ENCODE results near the gene DDX5. TPM values are rescaled to one million over a fixed set of nuclear protein-coding genes. Genes with fewer than 3 reads are reported as not detected.
"Not testable (repeated sequence)": the region's sequence is repeated elsewhere in the genome, so short reads cannot be mapped to it uniquely, and the experiment has no call there.

DDX5 gene
- total and polyA plus RNA-seq, 9 donors = 216 to 494 (median 418) TPM

DNA sequence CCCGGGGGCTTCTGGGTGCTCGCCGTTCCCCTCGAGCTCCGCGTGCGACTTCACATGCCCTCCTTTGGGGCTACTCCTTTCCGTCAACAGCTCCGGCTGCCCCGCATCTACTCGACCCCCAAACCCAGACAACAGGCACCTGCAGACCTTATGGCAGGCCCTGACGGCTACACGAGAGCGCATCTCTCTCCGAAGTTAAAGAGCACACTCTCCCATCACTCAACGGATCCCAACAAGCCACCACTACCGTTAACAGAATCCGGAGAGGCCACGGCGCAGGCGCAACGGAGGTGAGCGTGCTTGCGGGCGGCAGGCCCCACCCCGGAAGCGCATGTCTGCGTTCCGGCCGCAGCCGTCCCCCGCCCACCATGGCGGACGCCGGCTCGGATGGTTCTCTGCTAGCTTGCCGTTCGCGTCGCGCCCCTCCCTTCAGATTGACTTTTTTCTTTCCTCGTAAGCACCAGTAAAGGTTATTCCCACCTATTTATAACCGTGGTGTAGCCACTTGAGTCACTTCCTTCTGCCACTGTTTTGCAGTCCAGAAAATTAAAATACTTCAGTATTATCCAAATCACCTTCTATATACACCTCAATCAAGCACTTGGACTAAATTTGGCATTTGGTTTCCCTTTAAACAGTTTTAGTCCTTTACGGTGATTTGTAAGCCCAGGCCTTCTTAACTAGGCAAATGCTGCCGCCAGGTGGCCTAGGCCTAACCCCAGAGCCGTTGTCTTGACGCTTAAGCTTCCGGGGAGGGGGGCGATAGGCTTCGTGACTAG is 9.1 kb downstream of the DDX5 start, which contains the start of gene POLG2:
POLG2 (minus strand) TSS at position 269 of the 779 bp plus-strand sequence; CDS start at position 183, 86 bp downstream.
- H3K36me3 ChIP-seq (ENCODE audit: control insufficient read depth, insufficient read depth, low read length) = peaks cover 42% of the 10 kb centered on the region
- no peaks in the 10 kb centered on the region for H3K9me3 ChIP-seq (replicated peaks; ENCODE audit: control insufficient read depth, low read depth, low read length)
- under 1% methylated on average over 39 of the region's 50 CpGs for WGBS (ENCODE audit: insufficient coverage)

DNA sequence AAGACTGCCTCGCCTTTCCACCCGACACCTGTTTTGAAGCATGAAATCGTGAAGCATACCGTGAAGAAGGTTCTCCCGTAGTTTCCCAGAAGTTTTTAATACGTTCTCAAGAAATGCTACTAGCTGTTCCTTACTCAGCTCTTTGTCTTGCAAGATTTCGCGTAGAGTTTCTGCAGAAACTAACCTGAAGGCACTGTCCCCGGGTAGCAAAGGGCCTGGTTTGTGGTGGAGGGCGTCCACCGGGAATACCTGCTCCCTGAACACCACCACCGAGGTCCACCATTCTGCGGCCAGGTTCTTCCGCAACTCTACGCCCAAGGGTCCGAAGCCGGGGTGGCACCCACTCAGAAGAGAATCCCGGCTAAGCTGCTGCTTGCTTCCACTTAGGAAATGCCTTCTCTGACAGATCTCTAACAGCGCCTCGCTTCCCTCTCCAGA is 9.7 kb downstream of the DDX5 start:
- H3K4me1 ChIP-seq (ENCODE audit: control insufficient read depth, insufficient read depth, low read length) = peaks cover 9% of the 10 kb centered on the region
- 1% methylated on average over 16 of the region's 20 CpGs for WGBS (ENCODE audit: insufficient coverage)
- peak overlapping the region; percentile 96 for H3K27ac ChIP-seq (ENCODE audit: low read length)
- H3K36me3 ChIP-seq (ENCODE audit: control insufficient read depth, insufficient read depth, low read length) = peaks cover 39% of the 10 kb centered on the region
- H3K27me3 ChIP-seq (ENCODE audit: control insufficient read depth, insufficient read depth, low read length) = no peaks in the 10 kb centered on the region
- H3K4me3 ChIP-seq (ENCODE audit: low read length) = peak overlapping the region; percentile 75
- DNase-seq = no peak
- no peaks in the 10 kb centered on the region for H3K9me3 ChIP-seq (replicated peaks; ENCODE audit: control insufficient read depth, low read depth, low read length)

More for the DNA sequence above, 9.1 kb downstream of the DDX5 start, which contains the start of gene POLG2:
- H3K27ac ChIP-seq (ENCODE audit: low read length) = peak within 1 kb of the TSS; percentile 96
- H3K4me3 ChIP-seq (ENCODE audit: low read length) = peak within 1 kb of the TSS; percentile 75
- peaks cover 9% of the 10 kb centered on the region for H3K4me1 ChIP-seq (ENCODE audit: control insufficient read depth, insufficient read depth, low read length)
- peak; percentile 97 for DNase-seq
- no peaks in the 10 kb centered on the region for H3K27me3 ChIP-seq (ENCODE audit: control insufficient read depth, insufficient read depth, low read length)

- 100% methylated on average over 1 of the region's 5 CpGs for WGBS (ENCODE audit: insufficient coverage)
- H3K9me3 ChIP-seq (replicated peaks; ENCODE audit: control insufficient read depth, low read depth, low read length); H3K27ac ChIP-seq (ENCODE audit: low read length); DNase-seq; H3K27me3 ChIP-seq (ENCODE audit: control insufficient read depth, insufficient read depth, low read length); H3K4me1 ChIP-seq (ENCODE audit: control insufficient read depth, insufficient read depth, low read length); H3K4me3 ChIP-seq (ENCODE audit: low read length): not testable (repeated sequence)
- H3K36me3 ChIP-seq (ENCODE audit: control insufficient read depth, insufficient read depth, low read length) = peaks cover 38% of the 10 kb centered on the region
Measured at GRCh38 chr17:64495300-64495699, 10.8 kb downstream of the DDX5 start.

- H3K4me1 ChIP-seq (ENCODE audit: control insufficient read depth, insufficient read depth, low read length) = peaks cover 9% of the 10 kb centered on the region
- H3K4me3 ChIP-seq (ENCODE audit: low read length) = no peak overlapping the region
- no peak for DNase-seq
- WGBS (ENCODE audit: insufficient coverage) = no CpG with 5 or more reads among the region's 2 CpGs
- H3K36me3 ChIP-seq (ENCODE audit: control insufficient read depth, insufficient read depth, low read length) = peaks cover 33% of the 10 kb centered on the region
- H3K9me3 ChIP-seq (replicated peaks; ENCODE audit: control insufficient read depth, low read depth, low read length) = no peaks in the 10 kb centered on the region
- no peaks in the 10 kb centered on the region for H3K27me3 ChIP-seq (ENCODE audit: control insufficient read depth, insufficient read depth, low read length)
- H3K27ac ChIP-seq (ENCODE audit: low read length) = no peak overlapping the region
Measured at GRCh38 chr17:64494121-64494520, 12.0 kb downstream of the DDX5 start.

GRCh38 chr17:64492481-64493109 is 13.5 kb downstream of the DDX5 start:
- H3K36me3 ChIP-seq (ENCODE audit: control insufficient read depth, insufficient read depth, low read length) = peaks cover 30% of the 10 kb centered on the region

GRCh38 chr17:64491994-64492393 is 14.1 kb downstream of the DDX5 start:
- Histone ChIP-seq H3K4me1 (ENCODE audit: control insufficient read depth, insufficient read depth, low read length) (peaks cover 6% of the 10 kb centered on the region), H3K27ac (ENCODE audit: low read length) (no peak overlapping the region), H3K4me3 (ENCODE audit: low read length) (no peak overlapping the region), H3K27me3 (ENCODE audit: control insufficient read depth, insufficient read depth, low read length) (no peaks in the 10 kb centered on the region), H3K36me3 (ENCODE audit: control insufficient read depth, insufficient read depth, low read length) (peaks cover 28% of the 10 kb centered on the region), H3K9me3 (replicated peaks; ENCODE audit: control insufficient read depth, low read depth, low read length) (no peaks in the 10 kb centered on the region)
- no peak for DNase-seq
- WGBS (ENCODE audit: insufficient coverage) = no CpG with 5 or more reads among the region's 3 CpGs

More at GRCh38 chr17:64492481-64493109, 13.5 kb downstream of the DDX5 start:
- Histone ChIP-seq H3K4me1 (ENCODE audit: control insufficient read depth, insufficient read depth, low read length) (peaks cover 9% of the 10 kb centered on the region), H3K4me3 (ENCODE audit: low read length) (no peak overlapping the region), H3K9me3 (replicated peaks; ENCODE audit: control insufficient read depth, low read depth, low read length) (no peaks in the 10 kb centered on the region), H3K27ac (ENCODE audit: low read length) (no peak overlapping the region), H3K27me3 (ENCODE audit: control insufficient read depth, insufficient read depth, low read length) (no peaks in the 10 kb centered on the region)
- no peak for DNase-seq
- WGBS (ENCODE audit: insufficient coverage) = 100% methylated on average over 1 of the region's 6 CpGs

DNA sequence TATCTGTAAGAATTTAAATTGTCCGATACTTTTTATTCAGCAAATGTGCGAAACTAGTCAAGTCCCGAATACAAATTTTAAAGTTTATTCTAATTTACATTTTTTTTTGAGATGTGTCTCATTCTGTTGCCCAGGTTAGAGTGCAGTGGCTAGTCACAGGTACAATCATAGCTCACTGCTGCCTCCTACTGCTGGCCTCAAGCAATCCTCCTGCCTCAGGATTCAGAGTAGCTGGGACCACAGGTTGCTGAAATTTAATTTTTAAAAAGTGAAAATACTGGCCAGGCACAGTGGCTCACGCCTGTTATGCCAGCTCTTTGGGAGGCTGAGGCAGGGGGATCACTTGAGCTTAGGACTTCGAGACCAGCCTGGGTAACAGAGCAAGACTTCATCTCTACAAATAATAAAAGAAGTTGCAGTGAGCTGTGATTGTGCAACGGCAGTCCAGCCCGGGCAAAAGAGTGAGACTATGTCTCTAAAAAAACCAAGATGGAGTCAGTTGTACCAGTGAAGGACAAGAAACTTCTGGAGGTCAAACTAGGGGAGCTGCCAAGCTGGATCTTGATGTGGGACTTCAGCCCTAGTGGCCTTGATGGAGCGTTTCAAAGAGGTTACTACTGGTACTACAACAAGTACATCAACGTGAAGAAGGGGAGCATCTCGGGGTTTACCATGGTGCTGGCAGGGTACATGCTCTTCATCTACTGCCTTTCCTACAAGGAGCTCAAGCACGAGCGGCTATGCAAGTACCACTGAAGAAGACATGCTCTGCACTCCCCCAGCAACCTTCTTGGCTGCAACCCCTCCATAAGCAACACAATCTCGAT is 14.8 kb downstream of the DDX5 start:
- Histone ChIP-seq H3K4me3 (ENCODE audit: low read length) (no peak overlapping the region), H3K27me3 (ENCODE audit: control insufficient read depth, insufficient read depth, low read length) (no peaks in the 10 kb centered on the region), H3K27ac (ENCODE audit: low read length) (no peak overlapping the region), H3K4me1 (ENCODE audit: control insufficient read depth, insufficient read depth, low read length) (peaks cover 6% of the 10 kb centered on the region), H3K36me3 (ENCODE audit: control insufficient read depth, insufficient read depth, low read length) (peaks cover 28% of the 10 kb centered on the region), H3K9me3 (replicated peaks; ENCODE audit: control insufficient read depth, low read depth, low read length) (no peaks in the 10 kb centered on the region)
- no peak for DNase-seq
- WGBS (ENCODE audit: insufficient coverage) = 95% methylated on average over 8 of the region's 13 CpGs

DNA sequence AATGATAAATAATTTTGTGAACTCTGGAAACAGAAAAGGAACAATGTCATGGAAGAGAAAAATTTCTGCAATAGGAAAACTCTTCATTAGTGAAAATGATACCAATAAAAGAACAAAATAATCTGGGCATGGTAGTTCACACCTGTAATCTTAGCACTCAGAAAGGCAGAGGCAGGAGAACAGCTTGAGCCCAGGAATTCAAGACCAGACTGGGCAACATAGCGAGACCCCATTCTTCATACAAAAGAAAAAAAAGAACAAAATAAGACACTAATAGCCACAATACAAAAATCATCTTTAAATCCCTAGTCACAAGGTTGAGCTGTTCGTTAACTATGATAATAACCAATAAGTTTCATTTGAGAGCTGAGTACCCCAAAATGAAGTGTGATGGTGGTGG is 17.8 kb downstream of the DDX5 start:
- H3K9me3 ChIP-seq (replicated peaks; ENCODE audit: control insufficient read depth, low read depth, low read length) = no peaks in the 10 kb centered on the region
- no CpG with 5 or more reads among the region's 2 CpGs for WGBS (ENCODE audit: insufficient coverage)
- H3K36me3 ChIP-seq (ENCODE audit: control insufficient read depth, insufficient read depth, low read length) = peaks cover 46% of the 10 kb centered on the region
- H3K4me3 ChIP-seq (ENCODE audit: low read length) = no peak overlapping the region
- DNase-seq = no peak
- no peaks in the 10 kb centered on the region for H3K4me1 ChIP-seq (ENCODE audit: control insufficient read depth, insufficient read depth, low read length)
- H3K27ac ChIP-seq (ENCODE audit: low read length) = no peak overlapping the region
- H3K27me3 ChIP-seq (ENCODE audit: control insufficient read depth, insufficient read depth, low read length) = no peaks in the 10 kb centered on the region

DNA sequence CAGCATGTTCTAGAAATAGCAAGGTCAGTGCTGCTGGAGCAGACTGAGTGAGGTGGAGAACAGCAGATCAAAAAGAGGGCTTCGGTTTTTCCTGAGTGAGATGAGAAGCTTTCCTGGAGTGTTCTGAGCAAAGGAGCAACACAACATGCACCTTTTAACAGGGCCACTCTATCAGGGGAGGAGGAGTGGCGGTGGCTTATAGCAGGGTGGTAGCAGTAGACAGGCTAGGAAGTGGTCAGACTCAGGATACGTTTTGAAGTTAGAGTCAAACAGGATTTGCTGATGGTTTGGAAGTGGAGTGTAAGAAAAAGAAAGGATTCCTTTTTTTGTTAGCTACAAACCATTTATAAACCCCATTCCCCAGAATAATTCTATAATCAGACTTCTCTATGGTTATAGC is 21.7 kb downstream of the DDX5 start:
- Histone ChIP-seq H3K4me3 (ENCODE audit: low read length) (no peak overlapping the region), H3K27ac (ENCODE audit: low read length) (no peak overlapping the region), H3K27me3 (ENCODE audit: control insufficient read depth, insufficient read depth, low read length) (no peaks in the 10 kb centered on the region), H3K36me3 (ENCODE audit: control insufficient read depth, insufficient read depth, low read length) (peaks cover 46% of the 10 kb centered on the region), H3K9me3 (replicated peaks; ENCODE audit: control insufficient read depth, low read depth, low read length) (no peaks in the 10 kb centered on the region), H3K4me1 (ENCODE audit: control insufficient read depth, insufficient read depth, low read length) (no peaks in the 10 kb centered on the region)
- DNase-seq = no peak
- 83% methylated on average over 1 of the region's 3 CpGs for WGBS (ENCODE audit: insufficient coverage)

GRCh38 chr17:64480951-64481350 is 25.1 kb downstream of the DDX5 start:
- H3K4me1 ChIP-seq (ENCODE audit: control insufficient read depth, insufficient read depth, low read length) = no peaks in the 10 kb centered on the region
- no peak for DNase-seq
- H3K36me3 ChIP-seq (ENCODE audit: control insufficient read depth, insufficient read depth, low read length) = peaks cover 40% of the 10 kb centered on the region
- H3K4me3 ChIP-seq (ENCODE audit: low read length) = no peak overlapping the region
- WGBS (ENCODE audit: insufficient coverage) = no CpG with 5 or more reads among the region's 1 CpG
- H3K27ac ChIP-seq (ENCODE audit: low read length) = no peak overlapping the region
- no peaks in the 10 kb centered on the region for H3K9me3 ChIP-seq (replicated peaks; ENCODE audit: control insufficient read depth, low read depth, low read length)
- no peaks in the 10 kb centered on the region for H3K27me3 ChIP-seq (ENCODE audit: control insufficient read depth, insufficient read depth, low read length)
